ENCODE data around the gene NOC2L.
"Not testable (repeated sequence)": the region's sequence is repeated elsewhere in the genome, so short reads cannot be mapped to it uniquely, and the experiment has no call there.

The NOC2L gene

DNA sequence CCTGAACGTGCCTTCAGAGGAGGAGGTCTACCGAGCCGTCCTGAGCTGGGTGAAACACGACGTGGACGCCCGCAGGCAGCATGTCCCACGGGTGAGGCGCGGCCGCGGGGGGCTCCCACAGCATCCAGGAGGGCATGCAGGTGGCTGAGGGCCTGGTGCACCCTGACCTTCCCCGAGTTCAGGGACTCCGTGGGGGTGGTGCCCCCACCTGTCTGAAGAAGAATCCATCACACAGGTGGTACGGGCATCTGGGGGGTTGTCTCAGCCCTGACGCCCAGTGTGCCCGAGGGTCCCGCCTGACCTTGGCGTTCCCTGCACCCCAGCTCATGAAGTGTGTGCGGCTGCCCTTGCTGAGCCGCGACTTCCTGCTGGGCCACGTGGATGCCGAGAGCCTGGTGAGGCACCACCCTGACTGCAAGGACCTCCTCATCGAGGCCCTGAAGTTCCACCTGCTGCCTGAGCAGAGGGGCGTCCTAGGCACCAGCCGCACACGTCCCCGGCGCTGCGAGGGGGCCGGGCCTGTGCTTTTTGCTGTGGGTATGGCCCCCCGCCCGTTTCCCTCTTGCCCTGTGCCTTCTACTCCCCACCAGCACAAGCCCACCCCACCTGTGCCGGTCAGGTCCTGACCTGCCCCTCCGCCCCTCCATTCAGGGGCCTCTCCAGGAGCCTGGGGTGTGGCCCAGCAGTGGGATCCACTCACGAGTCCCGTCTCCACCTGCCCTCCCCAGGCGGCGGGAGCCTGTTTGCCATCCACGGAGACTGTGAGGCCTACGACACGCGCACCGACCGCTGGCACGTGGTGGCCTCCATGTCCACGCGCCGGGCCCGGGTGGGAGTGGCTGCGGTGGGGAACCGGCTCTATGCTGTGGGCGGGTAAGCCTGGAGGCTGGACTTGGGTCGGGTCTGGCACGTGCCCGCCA lies 3.6 kb upstream of the NOC2L start:
- in situ Hi-C loops (cut with MboI; ENCODE audit: low sequenced_read_pairs): no loop called here

- in situ Hi-C loops (cut with MboI; ENCODE audit: low sequenced_read_pairs): no loop called here
These were observed 2.1 kb upstream of the NOC2L start for GRCh38 chr1:961132-961669.

GRCh38 chr1:960363-961131 lies 1.5 kb upstream of the NOC2L start, which contains the start of gene KLHL17:
TSS of gene KLHL17 (plus strand) at chr1:960584. CDS start at chr1:960694, 110 bp downstream.
- in situ Hi-C loops (cut with MboI; ENCODE audit: low sequenced_read_pairs): no loop called here

GRCh38 chr1:959731-960362 lies 791 bp upstream of the NOC2L start:
- in situ Hi-C loops (cut with MboI; ENCODE audit: low sequenced_read_pairs): no loop called here

- in situ Hi-C loops (cut with MboI; ENCODE audit: low sequenced_read_pairs): no loop called here
These were observed 2.4 kb downstream of the NOC2L start for GRCh38 chr1:956636-957035.

DNA sequence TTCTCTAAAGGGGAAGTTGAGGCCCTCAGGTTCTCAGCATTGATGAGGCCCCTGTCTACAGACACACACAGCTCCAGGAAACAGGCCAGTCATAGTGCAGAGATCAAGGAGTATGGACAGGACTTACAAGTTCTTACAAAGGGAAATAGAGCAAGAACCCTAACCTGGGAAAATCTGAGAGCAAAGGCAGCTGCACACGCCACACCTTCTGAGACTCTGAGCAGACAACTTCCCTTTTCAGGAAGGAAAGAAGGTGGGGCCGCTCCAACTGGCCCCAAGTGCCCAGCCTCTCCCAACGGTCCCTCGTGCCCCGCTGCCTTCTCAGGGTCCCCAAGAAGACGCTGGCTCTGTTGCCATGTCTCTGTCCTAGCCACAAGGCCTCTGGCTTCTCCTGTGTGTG lies 3.6 kb downstream of the NOC2L start:
- in situ Hi-C loops (cut with MboI; ENCODE audit: low sequenced_read_pairs): no loop called here

- in situ Hi-C loops (cut with MboI; ENCODE audit: low sequenced_read_pairs): no loop called here
These were observed 4.1 kb downstream of the NOC2L start for GRCh38 chr1:954927-955326.

DNA sequence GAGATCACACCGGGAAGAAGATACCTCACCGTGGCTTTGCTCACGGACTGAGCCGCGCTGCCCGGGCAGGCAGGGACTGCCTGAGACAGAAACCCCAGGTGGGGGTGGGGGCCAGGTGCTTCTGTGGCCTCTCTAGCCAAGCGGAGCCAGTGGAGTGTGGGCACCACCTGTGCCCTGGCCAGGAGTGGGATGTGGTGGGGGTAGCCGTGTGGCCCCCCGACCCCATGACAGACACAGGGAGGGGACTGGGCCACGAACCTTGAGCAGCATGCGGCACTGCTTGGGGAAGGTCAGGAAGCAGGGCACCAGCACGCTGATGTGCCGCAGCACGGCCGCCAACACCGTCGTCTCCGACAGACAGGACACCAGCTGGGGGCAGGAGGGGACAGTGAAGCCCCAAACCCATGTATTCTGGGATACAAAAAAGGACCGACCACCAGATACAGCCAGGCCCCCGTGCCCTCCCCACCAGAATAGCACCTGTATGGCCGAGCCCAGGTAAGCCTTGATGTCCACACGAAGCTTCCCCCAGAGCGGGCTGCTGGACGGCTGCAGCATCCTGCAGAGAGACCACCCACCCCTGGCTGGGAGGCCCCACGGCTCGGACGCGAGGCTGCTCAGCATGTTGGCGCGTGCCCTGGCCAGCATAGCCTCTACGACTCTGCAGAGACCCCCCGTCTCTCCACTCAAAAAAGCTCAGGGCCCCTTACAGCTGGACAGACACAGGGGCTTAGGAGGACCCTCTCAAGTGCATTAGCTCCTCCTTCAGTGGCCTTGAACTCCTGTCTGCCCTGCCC lies 5.3 kb downstream of the NOC2L start:
- in situ Hi-C loops (cut with MboI; ENCODE audit: low sequenced_read_pairs): no loop called here

- in situ Hi-C loops (cut with MboI; ENCODE audit: low sequenced_read_pairs): no loop called here
These were observed 6.5 kb downstream of the NOC2L start for GRCh38 chr1:952603-953002.

DNA sequence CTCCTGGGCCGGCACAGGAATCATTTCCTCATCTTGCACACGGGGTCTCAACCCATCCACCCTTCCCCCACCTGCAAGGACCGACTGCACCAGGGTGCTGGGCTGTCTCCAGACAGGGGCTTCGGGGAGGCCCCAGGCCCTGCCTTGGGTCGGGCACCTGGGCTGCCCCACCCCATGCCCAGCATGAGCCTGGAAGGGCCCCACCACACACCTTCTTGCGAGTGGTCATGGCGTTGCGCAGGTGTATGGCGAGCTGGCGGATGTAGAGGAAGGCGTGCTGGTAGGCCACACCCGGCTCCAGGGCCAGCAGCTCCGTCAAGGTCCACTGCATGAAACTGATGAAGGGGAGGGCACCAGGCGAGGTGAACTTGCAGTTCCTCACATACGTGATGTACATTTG lies 6.9 kb downstream of the NOC2L start:
- in situ Hi-C loops (cut with MboI; ENCODE audit: low sequenced_read_pairs): no loop called here

DNA sequence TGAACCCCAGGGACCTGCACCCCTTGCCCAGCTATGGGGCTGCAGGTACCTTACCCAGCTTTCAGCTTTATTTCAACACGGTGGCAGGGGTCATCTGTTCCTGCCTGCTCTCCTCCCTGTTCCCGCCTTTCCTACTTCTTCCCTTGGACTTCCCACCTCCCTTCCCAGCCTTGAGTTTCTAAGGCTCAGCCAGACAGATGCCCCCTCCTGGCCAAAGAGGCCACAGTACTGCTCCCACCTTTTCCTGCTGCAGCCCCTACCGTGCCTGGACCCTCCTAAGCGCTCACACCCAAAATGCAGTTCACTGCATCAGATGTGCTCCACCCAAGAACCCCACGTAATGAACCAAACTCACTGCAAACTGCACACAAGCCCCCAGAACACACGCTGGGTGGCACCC lies 7.7 kb downstream of the NOC2L start:
- in situ Hi-C loops (cut with MboI; ENCODE audit: low sequenced_read_pairs): no loop called here

DNA sequence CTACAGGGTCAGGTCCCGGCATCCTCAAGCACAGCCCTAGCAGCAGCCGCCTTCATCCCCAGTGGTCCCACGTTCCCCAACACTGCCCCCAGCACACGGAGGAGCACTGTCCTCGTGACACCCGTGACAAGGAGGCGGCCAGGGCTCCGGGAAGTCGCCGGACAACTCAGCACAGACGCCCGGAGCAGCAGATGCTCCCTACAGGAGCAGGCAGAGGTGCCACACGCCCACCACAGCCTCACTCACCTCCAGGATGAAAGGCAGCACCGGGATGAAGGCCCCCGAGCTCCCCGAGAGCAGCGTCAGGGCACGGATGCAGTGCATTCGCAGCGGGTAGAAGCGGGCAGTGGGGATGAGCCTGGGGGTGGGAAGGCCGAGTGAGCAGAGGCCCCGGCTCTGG lies 8.2 kb downstream of the NOC2L start:
- in situ Hi-C loops (cut with MboI; ENCODE audit: low sequenced_read_pairs): no loop called here

DNA sequence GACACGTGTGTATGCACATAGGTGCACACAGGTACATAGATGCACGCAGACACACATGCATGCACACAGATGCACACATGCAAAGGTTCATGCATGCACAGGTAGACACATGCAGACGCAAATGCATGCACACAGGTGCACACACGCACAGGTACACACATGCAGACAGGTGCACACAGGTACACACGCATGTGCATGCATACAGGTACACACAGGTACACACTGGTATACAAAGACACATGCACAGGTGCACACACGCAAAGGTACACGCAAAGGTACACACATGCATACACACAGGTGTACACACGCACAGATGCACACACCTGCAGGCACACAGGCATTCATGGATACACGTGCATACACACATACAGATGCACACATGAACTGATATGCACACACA lies 8.8 kb downstream of the NOC2L start:
- in situ Hi-C loops (cut with MboI; ENCODE audit: low sequenced_read_pairs): no loop called here

DNA sequence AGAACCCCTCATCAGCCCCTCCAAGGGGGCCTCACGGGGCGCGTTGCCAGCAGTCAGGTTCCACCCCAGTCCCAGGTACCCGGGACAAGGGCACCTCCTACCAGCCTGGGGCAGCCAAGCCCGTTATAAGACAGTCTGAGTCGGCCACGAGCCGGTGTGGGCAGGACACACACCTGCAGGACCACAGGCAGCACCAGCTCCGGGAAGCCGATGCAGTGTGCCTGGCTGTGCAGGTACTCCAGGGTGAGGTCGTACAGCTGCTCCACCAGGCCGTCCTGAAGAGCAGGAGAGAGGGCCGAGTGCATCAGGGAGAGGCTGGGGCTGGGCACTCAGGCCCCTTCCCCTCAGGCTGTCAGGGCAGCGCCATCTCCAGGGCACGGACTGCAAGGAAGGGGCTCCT lies 11.1 kb downstream of the NOC2L start:
- in situ Hi-C loops (cut with MboI; ENCODE audit: low sequenced_read_pairs): no loop called here

- in situ Hi-C loops (cut with MboI; ENCODE audit: low sequenced_read_pairs): not testable (repeated sequence)
These were observed 12.2 kb downstream of the NOC2L start for GRCh38 chr1:946811-947210.

- in situ Hi-C loops (cut with MboI; ENCODE audit: low sequenced_read_pairs): no loop called here
These were observed 13.1 kb downstream of the NOC2L start for GRCh38 chr1:945688-946556.

DNA sequence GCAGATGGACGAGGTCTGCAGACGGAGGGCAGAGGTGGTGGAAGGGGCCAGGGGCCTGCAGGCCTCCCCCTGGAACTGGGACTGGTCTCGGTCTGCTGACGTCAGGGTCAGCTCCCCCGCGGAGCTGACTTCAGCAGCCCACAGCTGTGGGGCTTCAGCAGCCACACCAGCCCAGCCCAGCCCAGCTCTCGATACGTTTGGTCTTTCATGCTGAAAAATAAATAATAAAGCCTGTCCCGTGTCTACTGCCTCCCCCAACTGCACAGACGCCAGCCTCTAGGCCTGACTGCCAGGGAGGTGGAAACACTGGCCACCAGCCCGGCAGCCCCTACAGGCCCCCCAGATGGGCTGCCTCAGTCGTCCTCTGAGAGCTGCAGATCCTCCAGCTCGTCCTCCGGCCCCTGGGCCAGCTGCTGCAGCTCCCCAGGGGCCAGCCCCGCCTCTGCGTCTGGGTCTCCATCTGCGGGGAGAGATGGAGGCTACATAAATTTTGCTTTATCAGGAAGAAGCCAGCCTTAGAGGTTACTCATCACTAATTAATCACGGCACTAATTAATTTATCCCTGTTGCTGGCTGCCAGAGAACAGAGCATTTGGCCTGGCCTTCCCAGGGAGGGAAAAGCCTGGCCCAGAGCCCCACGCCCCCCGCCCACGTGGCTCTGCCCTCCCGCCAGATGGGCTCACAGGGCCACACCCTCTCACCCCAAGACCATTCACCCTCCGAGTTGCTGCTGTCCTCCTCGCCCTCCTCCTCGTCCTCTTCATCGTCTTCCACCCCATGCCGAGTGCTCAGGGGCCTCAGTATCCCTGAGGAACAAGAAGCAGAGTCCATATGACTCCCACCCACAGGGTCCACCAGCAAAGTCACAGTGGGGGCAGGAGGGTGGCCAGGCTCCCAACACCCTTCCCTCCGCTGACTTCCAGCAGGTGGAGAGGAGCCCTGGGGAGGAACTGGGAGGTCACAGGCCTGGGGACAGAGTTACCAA lies 14.4 kb downstream of the NOC2L start:
- in situ Hi-C loops (cut with MboI; ENCODE audit: low sequenced_read_pairs): no loop called here

Measured in HL-60/S4 (cell line).